Measurements from ENCODE around the gene MOK. TPM values are rescaled to one million over a fixed set of nuclear protein-coding genes. Genes with fewer than 3 reads are reported as not detected.
"Not testable (repeated sequence)": the region's sequence is repeated elsewhere in the genome, so short reads cannot be mapped to it uniquely, and the experiment has no call there.

Gene MOK
- total RNA-seq, 1 experiment from 2014 or later, result 5.9 TPM

DNA sequence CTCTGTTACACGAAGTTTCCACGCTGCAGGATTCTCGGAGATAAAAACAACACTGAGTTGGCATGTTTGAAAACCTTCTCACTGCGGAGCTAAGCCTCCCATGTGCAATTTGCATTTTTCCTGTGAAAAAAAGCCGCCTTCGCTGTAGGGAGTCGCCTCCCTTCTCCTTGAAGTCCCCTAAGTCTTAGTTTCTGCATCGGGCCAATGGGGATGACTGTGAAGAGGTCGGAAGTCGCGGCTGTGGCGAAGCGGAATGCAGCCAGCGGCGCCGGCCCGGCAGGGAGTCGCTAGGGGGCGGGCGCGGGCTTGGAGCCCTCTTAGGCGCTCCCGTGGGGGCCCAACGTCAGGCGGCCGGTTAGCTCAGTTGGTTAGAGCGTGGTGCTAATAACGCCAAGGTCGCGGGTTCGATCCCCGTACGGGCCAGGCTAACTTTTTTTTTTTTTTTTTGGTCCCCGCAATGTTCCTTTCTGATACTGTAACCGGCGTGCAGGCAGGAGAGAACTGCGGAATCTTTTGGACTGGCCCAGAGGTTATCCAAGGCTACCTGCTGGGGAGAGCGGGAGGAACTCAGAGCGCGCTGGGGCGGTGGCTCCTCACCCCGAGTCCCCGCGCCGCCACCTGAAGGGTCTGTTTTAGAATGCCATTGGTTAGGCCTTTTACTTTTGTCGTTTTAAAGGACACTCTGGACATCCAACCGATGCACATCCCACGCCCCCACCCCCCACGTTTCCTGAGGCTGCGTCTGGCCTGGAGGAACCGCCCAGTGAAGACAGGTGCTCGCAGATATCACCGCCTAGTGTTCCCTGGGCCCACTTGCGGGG, 12.0 kb upstream of the MOK start:
- H3K36me3 ChIP-seq, result no peaks in the 10 kb centered on the region
- peak; percentile 95 to 96 for DNase-seq
- H3K4me1 ChIP-seq, result no peaks in the 10 kb centered on the region; the same call in 1 of the 2 replicates
- no peaks in the 10 kb centered on the region for H3K27me3 ChIP-seq
- H3K9me3 ChIP-seq (replicated peaks), result no peaks in the 10 kb centered on the region
- H3K27ac ChIP-seq, result peak overlapping the region; percentile 54
- H3K4me3 ChIP-seq, result peak overlapping the region; percentile 74

DNA sequence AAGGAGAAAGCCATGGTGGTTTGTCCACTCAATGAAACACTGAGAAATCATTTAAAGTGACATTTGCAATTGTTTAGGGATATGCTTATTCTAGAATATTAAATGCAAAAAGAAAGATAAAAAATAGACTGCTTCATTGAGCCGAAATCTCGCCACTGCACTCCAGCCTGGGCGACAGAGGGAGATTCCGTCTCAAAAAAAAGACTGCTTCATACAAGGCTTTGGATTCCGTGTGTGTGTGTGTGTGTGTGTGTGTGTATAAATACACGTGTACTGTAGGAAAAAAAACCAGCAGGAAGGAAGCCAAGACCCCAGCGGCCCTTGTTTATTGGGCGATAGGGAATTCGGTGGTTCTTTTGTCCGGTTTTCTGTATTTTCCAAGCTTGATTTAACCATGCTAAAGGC, 11.4 kb upstream of the MOK start:
- peak; percentile 69 to 78 for DNase-seq
- Histone ChIP-seq H3K27ac (peak overlapping the region; percentile 54), H3K9me3 (replicated peaks) (no peaks in the 10 kb centered on the region), H3K36me3 (no peaks in the 10 kb centered on the region), H3K4me1 (no peaks in the 10 kb centered on the region; the same call in 1 of the 2 replicates), H3K27me3 (no peaks in the 10 kb centered on the region), H3K4me3 (peak overlapping the region; percentile 74)

DNA sequence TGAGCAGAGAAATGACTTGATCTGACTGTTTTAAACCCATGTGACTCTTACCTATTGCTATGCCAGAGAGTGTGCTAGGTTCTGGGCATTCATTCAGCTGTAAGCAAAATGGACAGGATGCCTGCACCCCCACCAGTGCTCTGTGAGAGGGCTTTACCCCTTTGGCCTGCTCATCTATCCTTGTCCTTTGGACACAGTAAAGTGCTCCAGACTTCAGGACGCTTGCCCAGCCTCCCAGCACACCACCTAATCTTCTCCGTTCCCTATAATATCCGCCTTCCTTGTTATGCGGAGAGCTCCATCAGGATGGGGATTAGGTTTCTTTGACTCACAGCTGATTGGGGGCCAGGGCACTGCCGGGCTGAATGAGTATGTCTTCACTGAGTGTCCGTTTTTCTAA, 10.2 kb upstream of the MOK start:
- no peaks in the 10 kb centered on the region for H3K36me3 ChIP-seq
- H3K27ac ChIP-seq, result no peak overlapping the region
- peak; percentile 63 to 76 for DNase-seq
- peak overlapping the region; percentile 74 for H3K4me3 ChIP-seq
- H3K4me1 ChIP-seq, result no peaks in the 10 kb centered on the region; the same call in 1 of the 2 replicates
- no peaks in the 10 kb centered on the region for H3K27me3 ChIP-seq
- no peaks in the 10 kb centered on the region for H3K9me3 ChIP-seq (replicated peaks)

DNA sequence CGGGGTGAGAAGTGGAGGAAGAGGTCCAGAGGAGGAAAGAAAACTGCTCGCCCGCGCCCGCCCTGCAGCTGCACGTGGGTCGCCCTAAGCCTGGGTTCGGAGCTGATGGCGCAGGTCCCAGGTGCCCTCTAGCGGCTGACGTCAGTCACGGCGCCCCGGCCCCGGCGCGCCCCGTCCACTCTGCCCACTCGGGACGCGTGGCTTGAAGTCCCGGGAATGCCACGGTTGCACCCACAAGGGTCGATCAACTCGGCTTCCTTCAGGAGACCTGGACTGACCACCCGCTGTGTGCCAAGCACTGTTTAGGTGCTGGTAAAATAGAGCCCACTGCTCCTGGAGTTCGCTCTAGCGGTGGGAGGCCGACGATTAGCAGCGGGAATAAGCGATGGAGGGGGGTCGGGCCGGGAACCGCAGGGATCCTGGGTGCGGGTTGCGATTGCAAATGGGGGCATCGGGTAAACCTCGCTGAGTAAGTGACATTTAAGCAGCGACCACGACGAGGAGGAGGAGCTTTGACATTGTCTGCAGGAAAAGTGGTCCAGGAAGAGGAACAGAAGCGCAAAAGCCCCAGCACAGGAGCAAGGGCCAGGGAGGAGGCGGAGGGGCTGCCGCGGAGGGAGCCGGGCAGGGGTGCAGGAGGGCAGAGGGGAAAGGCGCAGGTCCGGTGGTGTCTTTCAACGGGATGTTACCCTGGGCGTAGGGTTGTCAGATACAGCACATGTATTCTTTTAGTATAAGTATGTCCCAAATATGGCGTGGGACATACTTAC, 9.5 kb upstream of the MOK start:
- H3K4me1 ChIP-seq, result no peaks in the 10 kb centered on the region
- peak; percentile 83 to 89 for DNase-seq
- H3K4me3 ChIP-seq, result peak overlapping the region; percentile 74
- H3K9me3 ChIP-seq (replicated peaks), result no peaks in the 10 kb centered on the region
- no peaks in the 10 kb centered on the region for H3K36me3 ChIP-seq
- H3K27me3 ChIP-seq, result no peaks in the 10 kb centered on the region
- no peak overlapping the region for H3K27ac ChIP-seq

DNA sequence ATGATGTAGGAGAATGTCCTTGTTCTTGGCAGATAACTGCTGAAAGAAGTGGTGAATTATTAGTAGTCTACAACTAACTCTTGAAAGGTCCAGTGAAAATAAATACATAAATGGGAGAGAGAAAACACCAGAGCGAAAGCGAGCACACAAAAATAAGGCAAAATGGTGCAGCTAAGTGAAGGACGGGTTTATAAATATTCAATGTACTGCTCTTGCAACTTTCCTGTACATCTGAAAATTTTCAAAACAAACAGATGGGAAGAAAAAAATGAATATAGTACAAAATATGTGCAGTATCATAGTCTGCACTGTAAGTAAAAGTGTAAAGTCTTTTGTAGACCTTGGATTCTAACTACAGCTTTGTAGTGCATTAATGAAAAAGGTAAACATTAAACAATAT, 1.3 kb downstream of the MOK start:
- Histone ChIP-seq H3K4me3 (no peak overlapping the region), H3K27ac (no peak overlapping the region), H3K4me1 (no peaks in the 10 kb centered on the region), H3K27me3 (no peaks in the 10 kb centered on the region), H3K36me3 (no peaks in the 10 kb centered on the region), H3K9me3 (replicated peaks) (no peaks in the 10 kb centered on the region)
- no peak for DNase-seq

DNA sequence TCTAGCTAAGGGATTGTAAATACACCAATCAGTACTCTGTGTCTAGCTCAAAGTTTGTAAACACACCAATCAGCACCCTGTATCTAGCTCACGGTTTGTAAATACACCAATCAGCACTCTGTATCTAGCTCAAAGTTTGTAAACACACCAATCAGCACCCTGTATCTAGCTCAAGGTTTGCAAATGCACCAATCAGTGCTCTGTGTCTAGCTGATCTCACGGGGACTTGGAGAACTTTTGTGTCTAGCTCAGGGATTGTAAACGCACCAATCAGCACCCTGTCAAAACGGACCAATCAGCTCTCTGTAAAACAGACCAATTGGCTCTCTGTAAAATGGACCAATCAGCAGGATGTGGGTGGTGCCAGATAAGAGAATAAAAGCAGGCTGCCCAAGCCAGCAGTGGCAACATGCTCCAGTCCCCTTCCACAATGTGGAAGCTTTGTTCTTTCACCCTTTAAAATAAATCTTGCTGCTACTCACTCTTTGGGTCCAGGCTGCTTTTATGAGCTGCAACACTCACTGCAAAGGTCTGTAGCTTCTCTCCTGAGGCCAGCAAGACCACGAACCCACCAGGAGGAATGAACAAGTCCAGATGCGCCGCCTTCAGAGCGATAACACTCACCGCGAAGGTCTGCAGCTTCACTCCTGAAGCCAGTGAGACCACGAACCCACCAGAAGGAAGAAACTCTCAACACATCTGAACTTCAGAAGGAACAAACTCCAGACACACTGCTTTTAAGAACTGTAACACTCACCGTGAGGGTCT, 6.5 kb downstream of the MOK start:
- not testable (repeated sequence) for H3K36me3 ChIP-seq, H3K4me1 ChIP-seq

DNA sequence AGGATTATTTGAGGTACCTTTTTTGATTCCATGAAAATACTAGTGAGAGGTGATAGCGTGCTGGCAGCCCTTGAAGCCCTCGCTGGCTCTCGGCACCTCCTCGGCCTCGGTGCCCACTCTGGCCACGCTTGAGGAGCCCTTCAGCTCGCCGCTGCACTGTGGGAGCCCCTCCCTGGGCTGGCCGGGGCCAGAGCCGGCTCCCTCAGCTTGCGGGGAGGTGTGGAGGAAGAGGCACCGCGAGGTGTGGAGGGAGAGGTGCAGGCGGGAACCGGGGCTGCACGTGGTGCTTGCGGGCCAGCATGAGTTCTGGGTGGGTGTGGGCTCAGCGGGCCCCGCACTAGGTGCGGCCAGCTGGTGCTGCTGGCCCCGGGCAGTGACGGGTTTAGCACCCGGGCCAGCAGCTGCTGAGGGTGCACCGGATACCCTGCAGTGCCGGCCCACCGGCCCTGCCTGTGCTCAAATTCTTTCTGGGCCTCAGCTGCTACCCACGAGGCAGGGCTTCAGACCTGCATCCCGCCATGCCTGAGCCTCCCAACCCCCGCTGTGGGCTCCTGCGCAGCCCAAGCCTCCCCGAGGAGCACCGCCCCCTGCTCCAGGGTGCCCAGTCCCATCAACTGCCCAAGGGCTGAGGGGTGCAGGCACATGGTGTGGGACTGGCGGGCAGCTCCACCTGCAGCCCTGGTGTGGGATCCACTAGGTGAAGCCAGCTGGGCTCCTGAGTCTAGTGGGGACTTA, 7.4 kb downstream of the MOK start:
- no peak overlapping the region for H3K4me3 ChIP-seq
- H3K36me3 ChIP-seq, result no peaks in the 10 kb centered on the region
- H3K27me3 ChIP-seq, result no peaks in the 10 kb centered on the region
- no peak overlapping the region for H3K27ac ChIP-seq
- no peaks in the 10 kb centered on the region for H3K4me1 ChIP-seq
- no peaks in the 10 kb centered on the region for H3K9me3 ChIP-seq (replicated peaks)
- no peak for DNase-seq

More for the DNA sequence above, 6.5 kb downstream of the MOK start:
- not testable (repeated sequence) for H3K27me3 ChIP-seq; H3K27ac ChIP-seq; H3K4me3 ChIP-seq; H3K9me3 ChIP-seq (replicated peaks); DNase-seq

DNA sequence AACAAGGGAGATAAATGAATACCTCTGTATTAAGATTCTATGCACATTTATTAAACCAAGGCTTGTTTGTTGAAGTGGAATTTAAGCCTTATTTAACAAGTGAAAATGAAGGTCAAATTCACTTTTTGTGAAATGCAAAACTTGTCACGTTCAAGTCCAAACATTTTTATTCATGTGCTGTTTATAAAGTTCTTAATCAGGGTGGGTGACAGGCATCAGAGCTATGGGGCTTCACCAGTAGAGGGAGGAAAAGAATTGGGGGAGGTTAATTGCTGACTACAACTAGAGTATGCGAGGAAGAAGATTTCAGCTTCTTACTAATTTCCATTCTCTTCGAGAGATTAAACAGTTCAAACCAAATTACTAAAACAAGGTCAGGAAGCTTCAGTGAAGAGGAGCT, 9.7 kb downstream of the MOK start:
- no peak overlapping the region for H3K27ac ChIP-seq
- no peak for DNase-seq

DNA sequence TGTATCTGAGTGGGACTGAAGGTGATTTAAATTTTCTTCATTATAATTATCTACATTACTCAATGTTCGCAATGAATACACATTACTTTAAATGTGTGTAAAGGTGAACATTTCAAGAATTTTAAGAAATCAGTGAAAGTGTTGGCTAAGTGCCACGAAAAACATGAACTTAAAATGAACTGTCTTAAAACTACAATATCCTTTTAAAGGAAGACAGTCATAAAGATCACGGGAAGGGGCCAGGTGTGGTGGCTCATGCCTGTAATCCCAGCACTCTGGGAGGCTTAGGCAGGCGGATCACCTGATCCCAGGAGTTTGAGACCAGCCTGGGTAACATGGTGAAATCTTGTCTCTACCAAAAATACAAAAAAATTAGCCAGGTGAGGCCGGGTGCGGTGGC, 11.2 kb downstream of the MOK start:
- DNase-seq, result no peak
- Histone ChIP-seq H3K4me3 (no peak overlapping the region), H3K9me3 (replicated peaks) (no peaks in the 10 kb centered on the region), H3K4me1 (no peaks in the 10 kb centered on the region), H3K27me3 (no peaks in the 10 kb centered on the region), H3K36me3 (no peaks in the 10 kb centered on the region), H3K27ac (no peak overlapping the region)

More for the DNA sequence above, 9.7 kb downstream of the MOK start:
- H3K4me3 ChIP-seq, result no peak overlapping the region
- no peaks in the 10 kb centered on the region for H3K36me3 ChIP-seq
- H3K9me3 ChIP-seq (replicated peaks), result no peaks in the 10 kb centered on the region
- H3K4me1 ChIP-seq, result no peaks in the 10 kb centered on the region
- H3K27me3 ChIP-seq, result no peaks in the 10 kb centered on the region

DNA sequence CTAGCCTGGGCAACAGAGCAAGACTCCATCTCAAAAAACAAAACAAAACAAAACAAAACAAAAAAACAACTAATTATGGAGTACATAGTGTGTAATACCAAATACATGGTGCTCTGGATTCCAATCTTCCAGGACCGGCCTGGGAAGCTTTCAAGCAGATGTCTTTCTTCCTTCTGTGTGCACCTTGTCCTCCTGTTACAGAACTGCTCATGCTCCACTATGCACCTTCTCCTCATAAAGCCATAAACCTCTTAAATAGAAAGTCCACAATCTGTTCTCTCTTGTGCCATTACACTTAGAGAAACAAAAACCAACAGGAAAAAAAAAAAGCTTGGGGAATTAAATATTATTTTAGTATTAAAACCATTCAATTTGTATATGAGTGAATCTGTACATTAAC, 12.5 kb downstream of the MOK start:
- no peaks in the 10 kb centered on the region for H3K27me3 ChIP-seq
- DNase-seq, result no peak
- no peak overlapping the region for H3K4me3 ChIP-seq
- peaks cover 4% of the 10 kb centered on the region; the same call in 1 of the 2 replicates for H3K9me3 ChIP-seq (replicated peaks)
- H3K27ac ChIP-seq, result no peak overlapping the region
- no peaks in the 10 kb centered on the region for H3K36me3 ChIP-seq
- H3K4me1 ChIP-seq, result no peaks in the 10 kb centered on the region

DNA sequence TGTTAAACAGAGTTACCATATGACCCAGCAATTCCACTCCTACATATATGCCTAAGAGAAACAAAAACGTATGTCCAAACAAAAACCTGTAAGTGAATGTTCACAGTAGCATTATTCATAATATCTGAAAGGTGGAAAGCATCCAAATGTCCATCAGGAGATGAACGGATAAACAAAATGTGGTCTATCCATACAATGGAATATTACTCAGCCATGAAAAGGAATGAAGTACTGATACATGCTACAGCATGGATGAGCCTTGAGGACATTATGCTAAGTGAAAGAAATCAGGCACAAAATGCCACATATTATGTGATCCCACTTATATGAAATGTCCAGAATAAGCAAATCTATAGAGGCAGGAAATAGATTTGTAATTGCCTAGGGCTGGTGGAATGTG, 16.8 kb downstream of the MOK start:
- Histone ChIP-seq H3K27me3 (no peaks in the 10 kb centered on the region), H3K4me1 (no peaks in the 10 kb centered on the region), H3K27ac (no peak overlapping the region), H3K9me3 (replicated peaks) (peaks cover 4% of the 10 kb centered on the region; the same call in 1 of the 2 replicates), H3K4me3 (no peak overlapping the region), H3K36me3 (no peaks in the 10 kb centered on the region)
- no peak for DNase-seq

DNA sequence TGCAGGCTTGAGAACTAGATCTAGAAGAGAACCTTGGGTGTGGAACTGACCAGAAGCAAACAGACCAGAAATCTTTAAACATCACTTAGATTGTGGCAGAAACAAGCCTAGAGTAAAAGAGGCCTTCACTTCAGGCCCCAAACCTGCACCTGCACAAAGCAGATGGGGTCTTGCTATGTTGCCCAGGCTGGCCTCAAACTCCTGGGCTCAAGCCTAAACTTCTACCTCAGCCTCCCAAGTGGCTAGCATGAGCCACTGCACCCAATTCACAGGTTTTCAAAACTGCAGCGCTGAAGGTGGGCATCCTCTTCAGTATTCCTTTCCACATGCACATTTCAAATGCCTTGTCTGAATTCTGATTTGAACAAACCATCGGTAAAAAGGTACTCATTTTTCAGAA, 19.9 kb downstream of the MOK start:
- no peak for DNase-seq
- no peaks in the 10 kb centered on the region for H3K4me1 ChIP-seq
- H3K27me3 ChIP-seq, result no peaks in the 10 kb centered on the region
- no peaks in the 10 kb centered on the region for H3K36me3 ChIP-seq
- no peak overlapping the region for H3K4me3 ChIP-seq
- no peak overlapping the region for H3K27ac ChIP-seq
- peaks cover 4% of the 10 kb centered on the region; the same call in 1 of the 2 replicates for H3K9me3 ChIP-seq (replicated peaks)

DNA sequence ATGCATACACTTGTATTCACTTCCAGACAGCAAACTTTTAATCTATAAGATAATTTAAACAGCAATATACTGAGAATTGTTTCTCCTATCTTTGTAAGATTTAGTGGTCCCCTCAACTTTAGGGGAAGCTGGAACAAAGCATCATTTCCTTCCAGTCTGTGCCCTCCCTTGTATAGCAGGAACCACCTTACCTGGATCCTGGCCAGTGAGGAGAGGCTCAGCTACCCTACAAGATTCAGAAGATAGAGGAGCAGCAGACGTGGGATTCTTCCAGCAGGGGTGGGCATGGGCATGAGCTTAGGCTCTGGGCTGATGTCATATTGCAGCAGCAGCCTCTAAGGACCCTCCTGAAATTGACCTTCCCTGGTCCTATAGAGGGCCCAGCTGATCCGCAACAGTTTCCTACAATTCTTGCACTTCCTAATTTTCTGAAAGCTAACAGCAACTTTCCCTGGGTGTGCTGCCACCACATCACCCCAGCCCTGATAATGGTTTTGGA, 21.3 kb downstream of the MOK start:
- Histone ChIP-seq H3K4me3 (no peak overlapping the region), H3K36me3 (no peaks in the 10 kb centered on the region), H3K27ac (no peak overlapping the region), H3K4me1 (no peaks in the 10 kb centered on the region), H3K9me3 (replicated peaks) (peaks cover 4% of the 10 kb centered on the region; the same call in 1 of the 2 replicates), H3K27me3 (no peaks in the 10 kb centered on the region)
- no peak for DNase-seq

Data from SJCRH30 (cell line).